Measurements from ENCODE around the gene IFNK. TPM values are rescaled to one million over a fixed set of nuclear protein-coding genes. Genes with fewer than 3 reads are reported as not detected.

IFNK gene
- total and polyA plus RNA-seq, 4 donors, result not detected

DNA sequence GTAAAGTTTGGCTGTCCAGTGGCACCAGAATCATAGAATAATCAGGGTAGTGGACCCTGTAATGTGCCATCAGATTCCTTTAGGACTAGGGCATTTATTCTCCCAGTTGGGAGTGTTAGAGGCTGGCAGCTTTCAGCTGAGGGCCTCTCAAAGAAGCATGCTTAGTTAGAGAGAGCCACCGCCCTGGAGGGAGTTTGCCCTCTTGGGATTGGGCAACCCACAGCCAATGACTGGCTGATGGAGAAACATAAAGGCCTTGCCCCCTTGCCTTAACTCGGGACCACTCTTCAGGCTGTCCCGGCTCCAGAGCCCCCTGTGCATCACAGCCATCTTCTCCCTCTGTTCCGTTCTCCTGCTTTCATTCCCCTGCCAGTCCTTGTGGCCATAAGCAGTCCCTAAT, 20.5 kb upstream of the IFNK start (continued):
- TF ChIP-seq ATF3 (IDR thresholded peaks at IDR 0.05) (no peak), TAF1 (conservative IDR thresholded peaks at IDR 0.05) (no peak)

GRCh38 chr9:27504259-27504658, 19.8 kb upstream of the IFNK start:
- Histone ChIP-seq H3K4me1 (ENCODE audit: control insufficient read depth in 4 of 4, insufficient read depth in 4 of 4, low read length in 3 of 4) (no peaks in the 10 kb centered on the region), H3K27me3 (ENCODE audit: control insufficient read depth in 4 of 4, insufficient read depth in 4 of 4, low read length in 3 of 4) (no peaks in the 10 kb centered on the region), H3K4me3 (ENCODE audit: low read depth in 1 of 3, low read length in 3 of 3) (no peak overlapping the region), H3K36me3 (ENCODE audit: control insufficient read depth in 4 of 4, insufficient read depth in 3 of 4, low read depth in 1 of 4, low read length in 3 of 4) (no peaks in the 10 kb centered on the region), H3K27ac (ENCODE audit: low read depth in 1 of 2, low read length in 2 of 2) (no peak overlapping the region), H3K9ac (ENCODE audit: low read depth in 1 of 2, low read length in 2 of 2) (no peak overlapping the region), H3K9me3 (ENCODE audit: control insufficient read depth in 4 of 4, low read length in 3 of 4) (no peaks in the 10 kb centered on the region)
- DNase-seq (ENCODE audit: low spot score), result no peak
- TF ChIP-seq HNF4G (IDR thresholded peaks at IDR 0.05) (no peak), ATF3 (IDR thresholded peaks at IDR 0.05) (no peak), JUND (IDR thresholded peaks at IDR 0.05) (no peak), TAF1 (conservative IDR thresholded peaks at IDR 0.05) (no peak), RXRA (IDR thresholded peaks at IDR 0.05) (no peak), EGR1 (IDR thresholded peaks at IDR 0.05; ENCODE audit: low read depth in 2 of 2) (no peak), SP1 (IDR thresholded peaks at IDR 0.05) (no peak), CTCF (IDR thresholded peaks at IDR 0.05; ENCODE audit: low read depth, low read length, missing input control) (no peak), HNF4A (conservative IDR thresholded peaks at IDR 0.05) (no peak), NR2F2 (IDR thresholded peaks at IDR 0.05) (no peak), FOXA2 (IDR thresholded peaks at IDR 0.05) (no peak), YY1 (IDR thresholded peaks at IDR 0.05) (no peak), GABPA (IDR thresholded peaks at IDR 0.05 in 1 of 2, conservative IDR thresholded peaks at IDR 0.05 in 1 of 2) (no peak)
- TF ChIP-seq, protein P1, sequence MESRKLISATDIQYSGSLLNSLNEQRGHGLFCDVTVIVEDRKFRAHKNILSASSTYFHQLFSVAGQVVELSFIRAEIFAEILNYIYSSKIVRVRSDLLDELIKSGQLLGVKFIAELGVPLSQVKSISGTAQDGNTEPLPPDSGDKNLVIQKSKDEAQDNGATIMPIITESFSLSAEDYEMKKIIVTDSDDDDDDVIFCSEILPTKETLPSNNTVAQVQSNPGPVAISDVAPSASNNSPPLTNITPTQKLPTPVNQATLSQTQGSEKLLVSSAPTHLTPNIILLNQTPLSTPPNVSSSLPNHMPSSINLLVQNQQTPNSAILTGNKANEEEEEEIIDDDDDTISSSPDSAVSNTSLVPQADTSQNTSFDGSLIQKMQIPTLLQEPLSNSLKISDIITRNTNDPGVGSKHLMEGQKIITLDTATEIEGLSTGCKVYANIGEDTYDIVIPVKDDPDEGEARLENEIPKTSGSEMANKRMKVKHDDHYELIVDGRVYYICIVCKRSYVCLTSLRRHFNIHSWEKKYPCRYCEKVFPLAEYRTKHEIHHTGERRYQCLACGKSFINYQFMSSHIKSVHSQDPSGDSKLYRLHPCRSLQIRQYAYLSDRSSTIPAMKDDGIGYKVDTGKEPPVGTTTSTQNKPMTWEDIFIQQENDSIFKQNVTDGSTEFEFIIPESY (IDR thresholded peaks at IDR 0.05), result no peak

DNA sequence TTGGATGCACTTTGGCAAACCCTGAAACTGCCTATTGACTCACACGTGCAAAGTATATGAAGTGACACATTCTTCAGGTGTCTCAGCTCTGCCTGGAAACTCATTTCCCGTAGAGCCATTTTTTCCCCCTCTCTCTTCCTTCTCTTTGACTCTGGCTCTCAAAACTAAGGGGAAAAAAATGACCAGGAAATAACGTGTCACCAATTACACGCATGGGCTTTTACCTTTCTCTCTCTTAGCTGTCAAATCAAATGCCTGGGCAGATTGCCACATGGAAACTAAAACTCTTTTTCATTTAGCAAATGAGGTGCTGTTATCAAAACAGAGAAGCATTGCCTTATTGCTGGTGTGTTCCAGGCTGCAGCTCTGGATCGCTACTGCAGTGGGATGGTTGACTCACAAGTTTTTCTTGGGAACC, 18.3 kb upstream of the IFNK start:
- 82% methylated on average over 5 of the region's 5 CpGs for WGBS
- TF ChIP-seq FOXA1 (IDR thresholded peaks at IDR 0.05), result no peak
- TF ChIP-seq, protein P1 (IDR thresholded peaks at IDR 0.05), result no peak
- no peak for TF ChIP-seq NR2F2 (IDR thresholded peaks at IDR 0.05)
- TF ChIP-seq, protein P2, sequence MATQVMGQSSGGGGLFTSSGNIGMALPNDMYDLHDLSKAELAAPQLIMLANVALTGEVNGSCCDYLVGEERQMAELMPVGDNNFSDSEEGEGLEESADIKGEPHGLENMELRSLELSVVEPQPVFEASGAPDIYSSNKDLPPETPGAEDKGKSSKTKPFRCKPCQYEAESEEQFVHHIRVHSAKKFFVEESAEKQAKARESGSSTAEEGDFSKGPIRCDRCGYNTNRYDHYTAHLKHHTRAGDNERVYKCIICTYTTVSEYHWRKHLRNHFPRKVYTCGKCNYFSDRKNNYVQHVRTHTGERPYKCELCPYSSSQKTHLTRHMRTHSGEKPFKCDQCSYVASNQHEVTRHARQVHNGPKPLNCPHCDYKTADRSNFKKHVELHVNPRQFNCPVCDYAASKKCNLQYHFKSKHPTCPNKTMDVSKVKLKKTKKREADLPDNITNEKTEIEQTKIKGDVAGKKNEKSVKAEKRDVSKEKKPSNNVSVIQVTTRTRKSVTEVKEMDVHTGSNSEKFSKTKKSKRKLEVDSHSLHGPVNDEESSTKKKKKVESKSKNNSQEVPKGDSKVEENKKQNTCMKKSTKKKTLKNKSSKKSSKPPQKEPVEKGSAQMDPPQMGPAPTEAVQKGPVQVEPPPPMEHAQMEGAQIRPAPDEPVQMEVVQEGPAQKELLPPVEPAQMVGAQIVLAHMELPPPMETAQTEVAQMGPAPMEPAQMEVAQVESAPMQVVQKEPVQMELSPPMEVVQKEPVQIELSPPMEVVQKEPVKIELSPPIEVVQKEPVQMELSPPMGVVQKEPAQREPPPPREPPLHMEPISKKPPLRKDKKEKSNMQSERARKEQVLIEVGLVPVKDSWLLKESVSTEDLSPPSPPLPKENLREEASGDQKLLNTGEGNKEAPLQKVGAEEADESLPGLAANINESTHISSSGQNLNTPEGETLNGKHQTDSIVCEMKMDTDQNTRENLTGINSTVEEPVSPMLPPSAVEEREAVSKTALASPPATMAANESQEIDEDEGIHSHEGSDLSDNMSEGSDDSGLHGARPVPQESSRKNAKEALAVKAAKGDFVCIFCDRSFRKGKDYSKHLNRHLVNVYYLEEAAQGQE (IDR thresholded peaks at IDR 0.05), result no peak
- TF ChIP-seq JUND (IDR thresholded peaks at IDR 0.05), result no peak
- TF ChIP-seq ATF3 (IDR thresholded peaks at IDR 0.05), result no peak
- TF ChIP-seq RXRA (IDR thresholded peaks at IDR 0.05), result no peak
- TF ChIP-seq HNF4A (conservative IDR thresholded peaks at IDR 0.05), result no peak
- TF ChIP-seq TAF1 (conservative IDR thresholded peaks at IDR 0.05), result no peak
- TF ChIP-seq HNF4G (IDR thresholded peaks at IDR 0.05), result no peak
- TF ChIP-seq FOXA2 (IDR thresholded peaks at IDR 0.05), result no peak
- TF ChIP-seq RAD21 (IDR thresholded peaks at IDR 0.05), result no peak
- TF ChIP-seq YY1 (IDR thresholded peaks at IDR 0.05), result no peak

More for the DNA sequence above, 18.3 kb upstream of the IFNK start:
- Histone ChIP-seq H3K9ac (ENCODE audit: low read depth in 1 of 2, low read length in 2 of 2) (no peak overlapping the region), H3K36me3 (ENCODE audit: control insufficient read depth in 4 of 4, insufficient read depth in 3 of 4, low read depth in 1 of 4, low read length in 3 of 4) (no peaks in the 10 kb centered on the region), H3K27me3 (ENCODE audit: control insufficient read depth in 4 of 4, insufficient read depth in 4 of 4, low read length in 3 of 4) (no peaks in the 10 kb centered on the region), H3K4me1 (ENCODE audit: control insufficient read depth in 4 of 4, insufficient read depth in 4 of 4, low read length in 3 of 4) (no peaks in the 10 kb centered on the region), H3K27ac (ENCODE audit: low read depth in 1 of 2, low read length in 2 of 2) (no peak overlapping the region), H3K4me3 (ENCODE audit: low read depth in 1 of 3, low read length in 3 of 3) (no peak overlapping the region), H3K9me3 (ENCODE audit: control insufficient read depth in 4 of 4, low read length in 3 of 4) (no peaks in the 10 kb centered on the region)
- DNase-seq (ENCODE audit: low spot score), result no peak
